Activated CD8-positive, alpha-beta T cell treated with anti-CD3 and anti-CD28 coated beads for 36 hours (primary cell): ENCODE data around the gene SLC30A9. TPM values are rescaled to one million over a fixed set of nuclear protein-coding genes. Genes with fewer than 3 reads are reported as not detected.

Experiments
- ATAC-seq: fragments of 200-7000 bp; cut with Tn5 transposase; one replicate; pipeline ENCODE4 v1.10.0; 2021; ENCODE audit warnings: mild to moderate bottlenecking, moderate library complexity
- CTCF ChIA-PET: fragments of 350-600 bp; sonication (Branson Sonifier 250); formaldehyde crosslinking; loops from one replicate; lab custom pipeline; 2021; ENCODE audit warnings: antibody characterized with exemption; lab: Charles Lee
- POLR2A ChIA-PET: fragments of 350-600 bp; sonication (Branson Sonifier 250); formaldehyde crosslinking; loops from one replicate; lab custom pipeline; 2021; ENCODE audit warnings: antibody characterized with exemption; lab: Charles Lee
- DNase-seq: peaks from one replicate; pipeline ENCODE4 v3.0.0-alpha.2; 2020
- H3K27ac Mint-ChIP-seq: one replicate; pipeline ENCODE4 v1.8.0; 2021; ENCODE audit warnings: mild to moderate bottlenecking, mixed read lengths
- H3K27me3 Mint-ChIP-seq: one replicate; pipeline ENCODE4 v1.8.0; 2021; ENCODE audit warnings: mixed read lengths
- H3K36me3 Mint-ChIP-seq: one replicate; pipeline ENCODE4 v1.8.0; 2021; ENCODE audit warnings: low read depth, mixed read lengths
- H3K4me1 Mint-ChIP-seq: one replicate; pipeline ENCODE4 v1.8.0; 2021; ENCODE audit warnings: low read depth, mixed read lengths
- H3K4me3 Mint-ChIP-seq: one replicate; pipeline ENCODE4 v1.8.0; 2021; ENCODE audit warnings: mild to moderate bottlenecking, moderate library complexity, mixed read lengths
- H3K9me3 Mint-ChIP-seq: one replicate; pipeline ENCODE4 v1.8.0; 2021; ENCODE audit warnings: mixed read lengths
- CTCF ChIP-seq: fragments of 200-600 bp; IDR thresholded peaks from one replicate; pipeline ENCODE4 v1.8.0; 2022; ENCODE audit warnings: antibody characterized with exemption, mild to moderate bottlenecking
- intact Hi-C: fragments of 100-400 bp; cut with micrococcal nuclease; formaldehyde crosslinking; loops from one replicate; pipeline ENCODE4 v1.10.0; 2022
- total RNA-seq, 2 experiments: library from RNA; stranded (reverse); gene quantifications; one replicate each; pipeline ENCODE4 v1.2.3, GENCODE V29; 2021

Gene SLC30A9
- total RNA-seq, 2 experiments from 2014 or later, result 42.5 to 51.6 TPM

- Mint-ChIP-seq H3K4me3 (no peak overlapping the region), H3K9me3 (no peaks in the 10 kb centered on the region), H3K27me3 (peaks cover 2% of the 10 kb centered on the region), H3K36me3 (no peaks in the 10 kb centered on the region), H3K27ac (no peak overlapping the region), H3K4me1 (no peaks in the 10 kb centered on the region)
- intact Hi-C loops, result no loop called here
- POLR2A ChIA-PET, result no interaction called here
- TF ChIP-seq CTCF, result no peak
- CTCF ChIA-PET, result no interaction called here
- ATAC-seq (no peak), DNase-seq (no peak)
Measured at GRCh38 chr4:42122237-42122636, 131.9 kb downstream of the SLC30A9 start.

- no peak overlapping the region for H3K27ac Mint-ChIP-seq
- H3K4me3 Mint-ChIP-seq, result no peak overlapping the region
- ChIA-PET CTCF (no interaction called here), POLR2A (no interaction called here)
- peaks cover 2% of the 10 kb centered on the region for H3K27me3 Mint-ChIP-seq
- no peak for TF ChIP-seq CTCF
- no peaks in the 10 kb centered on the region for H3K9me3 Mint-ChIP-seq
- intact Hi-C loops, result no loop called here
- H3K36me3 Mint-ChIP-seq, result no peaks in the 10 kb centered on the region
- no peaks in the 10 kb centered on the region for H3K4me1 Mint-ChIP-seq
- DNase-seq (no peak), ATAC-seq (no peak)
Measured at GRCh38 chr4:42123071-42123644, 132.8 kb downstream of the SLC30A9 start.

- Mint-ChIP-seq H3K9me3 (no peaks in the 10 kb centered on the region), H3K4me1 (no peaks in the 10 kb centered on the region), H3K36me3 (no peaks in the 10 kb centered on the region), H3K27me3 (no peaks in the 10 kb centered on the region), H3K4me3 (no peak overlapping the region), H3K27ac (no peak overlapping the region)
- no peak for TF ChIP-seq CTCF
- CTCF ChIA-PET, result no interaction called here
- intact Hi-C loops, result no loop called here
- DNase-seq (no peak), ATAC-seq (no peak)
- POLR2A ChIA-PET, result no interaction called here
Measured at GRCh38 chr4:42132099-42132498, 141.8 kb downstream of the SLC30A9 start.

GRCh38 chr4:42133006-42133405, 142.7 kb downstream of the SLC30A9 start:
- intact Hi-C loops, result no loop called here
- DNase-seq (no peak), ATAC-seq (no peak)
- ChIA-PET CTCF (no interaction called here), POLR2A (no interaction called here)
- H3K4me1 Mint-ChIP-seq, result no peaks in the 10 kb centered on the region
- H3K9me3 Mint-ChIP-seq, result no peaks in the 10 kb centered on the region
- TF ChIP-seq CTCF, result no peak
- no peaks in the 10 kb centered on the region for H3K27me3 Mint-ChIP-seq
- no peaks in the 10 kb centered on the region for H3K36me3 Mint-ChIP-seq
- H3K4me3 Mint-ChIP-seq, result no peak overlapping the region
- H3K27ac Mint-ChIP-seq, result no peak overlapping the region

- Mint-ChIP-seq H3K36me3 (no peaks in the 10 kb centered on the region), H3K27ac (no peak overlapping the region), H3K27me3 (peaks cover 3% of the 10 kb centered on the region), H3K4me1 (no peaks in the 10 kb centered on the region), H3K9me3 (no peaks in the 10 kb centered on the region), H3K4me3 (no peak overlapping the region)
- POLR2A ChIA-PET, result no interaction called here
- CTCF ChIA-PET, result no interaction called here
- intact Hi-C loops, result no loop called here
- no peak for TF ChIP-seq CTCF
- no peak for DNase-seq
- no peak for ATAC-seq
Measured at GRCh38 chr4:42136371-42136770, 146.0 kb downstream of the SLC30A9 start.

Other genes starting within 250 kb of the SLC30A9 start
- gene PHOX2B, start 241.8 kb upstream of the SLC30A9 start, total RNA-seq, result not detected
- 10 to 100 TPM; 49.2 to 49.4 TPM for gene TMEM33, start 55.1 kb upstream of the SLC30A9 start, total RNA-seq
- under 1 TPM; 0.31 to 0.41 TPM for gene DCAF4L1, start 8.8 kb upstream of the SLC30A9 start, total RNA-seq
- 1 to 10 TPM; 1.1 to 1.6 TPM for gene BEND4, start 162.1 kb downstream of the SLC30A9 start, total RNA-seq